IMR-90 (cell line): ENCODE results near the gene MAGI1. TPM values are rescaled to one million over a fixed set of nuclear protein-coding genes. Genes with fewer than 3 reads are reported as not detected.

Experiments
- ATAC-seq: fragments of 200-7000 bp; cut with Tn5 transposase; 2 replicates; pipeline ENCODE4 v1.9.1; 2020; ENCODE audit warnings: low read depth, mild to moderate bottlenecking, moderate library complexity
- BruUV-seq: library from RNA; stranded (reverse); fragments of 400-500 nt; replicated peaks from 2 replicates; lab custom pipeline; 2021; lab: Mats Ljungman, UMichigan
- CTCF ChIA-PET: fragments of 300-600 bp; formaldehyde crosslinking; extraction: SDS; loops from one replicate; lab custom pipeline; 2021; ENCODE audit warnings: antibody characterized with exemption; lab: Yijun Ruan, JAX
- POLR2A ChIA-PET: fragments of 300-600 bp; sonication (Branson Sonifier 250); formaldehyde crosslinking; loops from one replicate; lab custom pipeline; 2022; ENCODE audit warnings: antibody characterized with exemption; ENCODE audit not compliant: unreplicated experiment; lab: Charles Lee
- DNase-seq: peaks from one replicate; pipeline ENCODE4 v3.0.0; 2013
- H2AFZ ChIP-seq: replicated peaks from 2 replicates; pipeline ENCODE3; 2013; ENCODE audit warnings: low read length, mild to moderate bottlenecking; ENCODE audit not compliant: poor library complexity
- H2AK5ac ChIP-seq: 2 replicates; pipeline ENCODE4 v1.6.1; 2013; ENCODE audit warnings: low read depth, low read length, inconsistent platforms
- H2AK9ac ChIP-seq: replicated peaks from 2 replicates; pipeline ENCODE3; 2013; ENCODE audit warnings: mild to moderate bottlenecking, low read depth, low read length, moderate library complexity; ENCODE audit not compliant: poor library complexity
- H2BK120ac ChIP-seq: 2 replicates; pipeline ENCODE4 v1.6.1; 2013; ENCODE audit warnings: low read depth, low read length, inconsistent platforms
- H2BK15ac ChIP-seq: 3 replicates; pipeline ENCODE4 v1.6.1; 2013; ENCODE audit warnings: low read depth, low read length, inconsistent platforms
- H2BK20ac ChIP-seq: 2 replicates; pipeline ENCODE4 v1.6.1; 2013; ENCODE audit warnings: low read depth, mild to moderate bottlenecking, inconsistent platforms, low read length, moderate library complexity
- H2BK5ac ChIP-seq: 2 replicates; pipeline ENCODE4 v1.6.1; 2013; ENCODE audit warnings: mild to moderate bottlenecking, low read depth, low read length, inconsistent platforms; ENCODE audit not compliant: poor library complexity, severe bottlenecking
- H3K14ac ChIP-seq: replicated peaks from 2 replicates; pipeline ENCODE4 v1.6.1; 2013; ENCODE audit warnings: low read depth, low read length, inconsistent platforms
- H3K18ac ChIP-seq: 2 replicates; pipeline ENCODE4 v1.6.1; 2013; ENCODE audit warnings: low read depth, low read length, control low read depth
- H3K23ac ChIP-seq: 2 replicates; pipeline ENCODE4 v1.6.1; 2013; ENCODE audit warnings: low read depth, low read length, inconsistent platforms
- H3K27ac ChIP-seq: 2 replicates; pipeline ENCODE4 v1.5.1; 2013; ENCODE audit warnings: mild to moderate bottlenecking, control low read depth, low read length; ENCODE audit not compliant: insufficient read depth
- H3K27me3 ChIP-seq: 2 replicates; pipeline ENCODE4 v1.6.1; 2013; ENCODE audit warnings: low read length; ENCODE audit not compliant: control insufficient read depth, insufficient read depth
- H3K36me3 ChIP-seq: 2 replicates; pipeline ENCODE4 v1.6.1; 2013; ENCODE audit warnings: low read length, mixed read lengths; ENCODE audit not compliant: control insufficient read depth, insufficient read depth
- H3K4ac ChIP-seq: 2 replicates; pipeline ENCODE4 v1.6.1; 2013; ENCODE audit warnings: low read depth, low read length, inconsistent platforms
- H3K4me1 ChIP-seq: 2 replicates; pipeline ENCODE4 v1.6.1; 2013; ENCODE audit warnings: low read length, mixed read lengths; ENCODE audit not compliant: control insufficient read depth, insufficient read depth
- H3K4me2 ChIP-seq: 2 replicates; pipeline ENCODE4 v1.6.1; 2013; ENCODE audit warnings: low read depth, mild to moderate bottlenecking, control low read depth, low read length, moderate library complexity
- H3K4me3 ChIP-seq: 2 replicates; pipeline ENCODE4 v1.5.1; 2013; ENCODE audit warnings: low read depth, mild to moderate bottlenecking, control low read depth, low read length, moderate library complexity; ENCODE audit not compliant: insufficient read depth
- H3K56ac ChIP-seq: 2 replicates; pipeline ENCODE4 v1.6.1; 2013; ENCODE audit warnings: low read length, inconsistent platforms; ENCODE audit not compliant: insufficient read depth; ENCODE audit errors: extremely low read depth
- H3K79me1 ChIP-seq, 2 experiments: 2 replicates each; pipeline ENCODE4 v1.6.1; 2013; ENCODE audit warnings: low read length in 2 of 2, inconsistent platforms in 1 of 2, low read depth in 1 of 2
- H3K9ac ChIP-seq: 2 replicates; pipeline ENCODE4 v1.6.1; 2013; ENCODE audit warnings: low read depth, low read length, control low read depth
- H3K9me1 ChIP-seq: 2 replicates; pipeline ENCODE4 v1.6.1; 2013; ENCODE audit warnings: low read length, inconsistent platforms; ENCODE audit not compliant: insufficient read depth
- H3K9me3 ChIP-seq: 2 replicates; pipeline ENCODE4 v1.6.1; 2013; ENCODE audit warnings: low read length; ENCODE audit not compliant: control insufficient read depth, insufficient read depth
- H4K20me1 ChIP-seq: 2 replicates; pipeline ENCODE4 v1.6.1; 2013; ENCODE audit warnings: low read length, inconsistent platforms; ENCODE audit not compliant: insufficient read depth
- H4K5ac ChIP-seq: 2 replicates; pipeline ENCODE4 v1.6.1; 2013; ENCODE audit warnings: mild to moderate bottlenecking, low read depth, low read length, control low read depth
- H4K8ac ChIP-seq, 2 experiments: 2 replicates each; pipeline ENCODE4 v1.6.1; 2013; ENCODE audit warnings: low read depth in 2 of 2, low read length in 2 of 2, control low read depth in 1 of 2, inconsistent platforms in 1 of 2
- H4K91ac ChIP-seq: 2 replicates; pipeline ENCODE4 v1.6.1; 2013; ENCODE audit warnings: low read depth, low read length, inconsistent platforms; ENCODE audit not compliant: insufficient read depth
- BHLHE40 ChIP-seq: fragments of 150-350 bp; IDR thresholded peaks from 2 replicates; pipeline ENCODE4 v1.6.1; 2016; ENCODE audit warnings: mild to moderate bottlenecking, low read depth, low read length
- CEBPB ChIP-seq: IDR thresholded peaks from 2 replicates; pipeline ENCODE4 v1.6.1; 2012; ENCODE audit warnings: low read depth, low read length, improper control_type of control experiment
- CHD1 ChIP-seq: IDR thresholded peaks from 2 replicates; pipeline ENCODE4 v1.6.1; 2012; ENCODE audit warnings: low read depth, low read length, improper control_type of control experiment
- CTCF ChIP-seq: conservative IDR thresholded peaks from 2 replicates; pipeline ENCODE4 v1.5.1; 2012; ENCODE audit warnings: mild to moderate bottlenecking, low read depth, low read length, improper control_type of control experiment
- ELK1 ChIP-seq: fragments of 150-350 bp; IDR thresholded peaks from 2 replicates; pipeline ENCODE4 v1.6.1; 2016; ENCODE audit warnings: low read depth, mild to moderate bottlenecking, low read length, moderate library complexity, borderline replicate concordance
- FOS ChIP-seq: fragments of 150-350 bp; IDR thresholded peaks from 2 replicates; pipeline ENCODE4 v1.6.1; 2016; ENCODE audit warnings: low read depth, low read length
- MAFK ChIP-seq: IDR thresholded peaks from 2 replicates; pipeline ENCODE4 v1.6.1; 2012; ENCODE audit warnings: low read depth, low read length, improper control_type of control experiment
- MAZ ChIP-seq: IDR thresholded peaks from 2 replicates; pipeline ENCODE4 v1.6.1; 2012; ENCODE audit warnings: low read depth, mild to moderate bottlenecking, low read length, improper control_type of control experiment, moderate library complexity, borderline replicate concordance
- MXI1 ChIP-seq: IDR thresholded peaks from 2 replicates; pipeline ENCODE4 v1.6.1; 2012; ENCODE audit warnings: low read depth, mild to moderate bottlenecking, low read length, moderate library complexity, borderline replicate concordance
- NFE2L2 ChIP-seq: fragments of 150-350 bp; IDR thresholded peaks from 2 replicates; pipeline ENCODE4 v1.6.1; 2016; ENCODE audit warnings: low read depth, mild to moderate bottlenecking, low read length
- RAD21 ChIP-seq: IDR thresholded peaks from 2 replicates; pipeline ENCODE4 v1.6.1; 2012; ENCODE audit warnings: low read length, improper control_type of control experiment
- RCOR1 ChIP-seq: IDR thresholded peaks from 2 replicates; pipeline ENCODE4 v1.6.1; 2012; ENCODE audit warnings: mild to moderate bottlenecking, low read length, improper control_type of control experiment; ENCODE audit not compliant: insufficient replicate concordance
- RFX5 ChIP-seq: IDR thresholded peaks from 2 replicates; pipeline ENCODE4 v1.8.0; 2012; ENCODE audit warnings: low read depth, mild to moderate bottlenecking, low read length, moderate library complexity
- SMC3 ChIP-seq: fragments of 150-350 bp; IDR thresholded peaks from 2 replicates; pipeline ENCODE4 v1.6.1; 2016; ENCODE audit warnings: low read depth, mild to moderate bottlenecking, antibody characterized with exemption, low read length, moderate library complexity
- USF2 ChIP-seq: fragments of 150-350 bp; IDR thresholded peaks from 2 replicates; pipeline ENCODE4 v1.6.1; 2017; ENCODE audit warnings: mild to moderate bottlenecking, antibody characterized with exemption, low read length, low read depth
- dilution Hi-C: fragments of 300-500 bp; cut with HindIII; formaldehyde crosslinking; loops from one replicate; pipeline ENCODE4 v1.14.3; 2018; ENCODE audit warnings: low sequenced_read_pairs; ENCODE audit not compliant: unreplicated experiment
- in situ Hi-C: fragments of 300-500 bp; cut with MboI; formaldehyde crosslinking; loops from 3 replicates; pipeline ENCODE4 v1.14.3; 2019; ENCODE audit warnings: low sequenced_read_pairs, inconsistent platforms, mixed read lengths
- intact Hi-C: fragments of 100-400 bp; cut with micrococcal nuclease; formaldehyde crosslinking; loops from 2 replicates; pipeline ENCODE4 v1.10.0; 2022
- polyA plus RNA-seq, 3 experiments: library from polyadenylated mRNA; depleted of rRNA; stranded (reverse); fragments of >200 nt; gene quantifications; 2 replicates each; pipeline ENCODE4 v1.2.3, GENCODE V29; 2012; ENCODE audit warnings: low replicate concordance in 1 of 3
- total RNA-seq: library from RNA; depleted of rRNA; stranded (reverse); fragments of >200 nt; gene quantifications from 2 replicates; pipeline ENCODE4 v1.2.3, GENCODE V29; 2012

MAGI1 gene
- total and polyA plus RNA-seq, 2 of the 4 experiments (the other 2 are of a cell fraction) = 14.5 to 24.2 TPM

GRCh38 chr3:66077973-66078372 is 39.3 kb upstream of the MAGI1 start:
- Histone ChIP-seq H2BK15ac (no peak overlapping the region), H3K18ac (no peak overlapping the region), H3K9me1 (peaks cover 2% of the 10 kb centered on the region; the same call in 1 of the 2 replicates), H3K56ac (no peak overlapping the region), H3K4ac (no peak overlapping the region), H2BK5ac (no peak overlapping the region), H4K8ac (no peak overlapping the region), H3K9me3 (no peaks in the 10 kb centered on the region; the same call in 1 of the 2 replicates), H4K20me1 (no peaks in the 10 kb centered on the region), H2BK20ac (no peak overlapping the region), H2AFZ (no peak overlapping the region), H3K14ac (no peak overlapping the region), H3K4me1 (peaks cover 3% of the 10 kb centered on the region), H4K91ac (no peak overlapping the region), H3K79me1 (no peaks in the 10 kb centered on the region), H3K4me2 (no peak overlapping the region), H2AK5ac (no peak overlapping the region), H3K27me3 (no peaks in the 10 kb centered on the region), H3K27ac (no peak overlapping the region), H3K23ac (no peak overlapping the region), H2BK120ac (no peak overlapping the region), H3K36me3 (no peaks in the 10 kb centered on the region), H2AK9ac (no peak overlapping the region), H3K4me3 (no peak overlapping the region), H4K5ac (no peak overlapping the region), H3K9ac (no peak overlapping the region)
- DNase-seq (no peak), ATAC-seq (no peak)
- TF ChIP-seq BHLHE40 = no peak
- no peak for TF ChIP-seq SMC3
- no peak for TF ChIP-seq MAFK
- TF ChIP-seq NFE2L2 = no peak
- TF ChIP-seq FOS = no peak
- TF ChIP-seq CEBPB = no peak
- no peak for TF ChIP-seq RAD21
- no peak for TF ChIP-seq MAZ
- TF ChIP-seq CTCF = no peak
- no peak for TF ChIP-seq RCOR1
- TF ChIP-seq CHD1 = no peak
- TF ChIP-seq ELK1 = no peak
- TF ChIP-seq USF2 = no peak
- TF ChIP-seq MXI1 = no peak
- TF ChIP-seq RFX5 = no peak
- POLR2A ChIA-PET = no interaction called here
- in situ Hi-C loops = no loop called here
- no TSS peak for BruUV-seq
- CTCF ChIA-PET = no interaction called here
- dilution Hi-C loops = no loop called here
- intact Hi-C loops = no loop called here
